COLO829 (cell line): Measurements from ENCODE around the gene UPF1.

ENCODE experiments used
- DNase-seq: peaks from one replicate; pipeline ENCODE4 v3.0.0; 2012; ENCODE audit warnings: low spot score

UPF1 gene

GRCh38 chr19:18831524-18832305 is at the start of gene UPF1:
Gene UPF1, plus strand, starts transcription at chr19:18831959. Its CDS starts 251 bp downstream, at chr19:18832210.
- peak; percentile 95 for DNase-seq

DNA sequence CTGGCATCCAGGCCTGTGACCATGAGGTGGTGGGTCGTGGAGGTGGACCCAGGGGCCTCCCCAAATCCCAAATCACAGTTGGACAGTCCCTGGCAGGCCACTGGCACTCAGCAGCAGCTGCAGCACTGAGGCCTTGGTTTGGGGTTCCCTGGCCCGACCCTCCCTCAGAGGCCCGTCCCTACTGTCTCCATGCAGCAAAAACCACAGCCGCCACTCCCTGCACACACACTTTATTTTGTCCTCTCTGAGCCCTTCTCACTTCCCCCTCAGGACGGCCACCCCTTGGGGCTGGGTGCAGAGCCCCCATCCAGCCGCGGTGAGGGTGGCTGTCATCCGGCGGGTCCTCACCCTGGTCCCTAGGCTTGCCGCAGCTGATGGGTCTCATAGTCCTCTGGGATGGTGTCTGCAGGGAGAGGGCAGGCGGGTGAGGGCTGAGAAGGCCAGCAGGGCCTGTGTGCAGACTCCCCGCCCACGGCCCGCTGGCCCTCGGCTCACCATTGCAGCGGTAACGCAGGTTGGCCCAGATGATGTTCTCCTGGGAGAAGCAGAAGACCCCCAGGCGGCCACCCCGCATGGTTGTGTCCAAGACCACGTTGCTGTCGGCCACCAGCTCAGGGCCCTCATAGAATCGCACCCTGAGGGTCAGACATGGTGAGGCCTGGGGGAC is 49.1 kb upstream of the UPF1 start:
- no peak for DNase-seq

DNA sequence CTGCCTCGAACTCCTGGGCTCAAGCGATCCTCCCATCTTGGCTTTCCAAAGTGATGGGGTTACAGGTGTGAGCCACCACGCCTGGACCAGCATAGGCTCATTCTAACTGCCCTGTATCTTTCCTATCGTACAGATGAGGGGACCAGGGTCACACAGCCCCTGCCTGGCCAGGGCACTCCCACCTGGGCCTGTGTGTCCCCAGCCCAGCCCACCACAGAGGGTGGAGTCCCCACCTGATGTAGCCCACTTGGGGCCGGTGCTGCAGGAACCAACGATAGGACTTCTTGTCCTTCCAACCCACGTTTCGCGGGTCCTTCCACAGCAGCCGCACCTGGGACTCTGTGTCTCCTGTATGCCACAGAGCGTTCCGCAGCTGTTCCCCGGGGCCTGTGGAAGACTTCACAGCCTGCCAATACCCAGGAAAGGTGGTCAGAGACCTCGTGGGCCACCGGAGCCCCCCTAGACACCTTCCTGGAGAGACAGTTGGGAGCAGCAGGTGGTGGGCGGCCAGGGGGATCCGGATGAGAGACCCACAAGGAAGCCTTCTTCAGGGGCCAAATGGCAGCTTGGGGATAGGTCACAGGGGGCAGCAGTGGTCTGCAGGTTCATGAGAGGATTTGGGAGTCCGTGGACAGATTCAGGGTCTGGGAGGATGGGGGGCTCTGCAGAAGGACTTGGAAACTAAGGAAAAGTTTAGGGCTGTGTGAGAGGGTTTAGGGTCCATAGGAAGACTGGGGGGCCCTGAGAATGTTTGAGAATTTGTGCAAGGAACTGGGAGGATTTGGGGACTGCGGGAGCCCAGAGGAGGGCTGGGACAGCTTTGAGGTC is 47.6 kb upstream of the UPF1 start:
- DNase-seq: no peak

- DNase-seq: no peak
Observed at GRCh38 chr19:18784786-18785120, 47.0 kb upstream of the UPF1 start.

- DNase-seq: peak; percentile 99
Observed at GRCh38 chr19:18785179-18786124, 46.3 kb upstream of the UPF1 start.

DNA sequence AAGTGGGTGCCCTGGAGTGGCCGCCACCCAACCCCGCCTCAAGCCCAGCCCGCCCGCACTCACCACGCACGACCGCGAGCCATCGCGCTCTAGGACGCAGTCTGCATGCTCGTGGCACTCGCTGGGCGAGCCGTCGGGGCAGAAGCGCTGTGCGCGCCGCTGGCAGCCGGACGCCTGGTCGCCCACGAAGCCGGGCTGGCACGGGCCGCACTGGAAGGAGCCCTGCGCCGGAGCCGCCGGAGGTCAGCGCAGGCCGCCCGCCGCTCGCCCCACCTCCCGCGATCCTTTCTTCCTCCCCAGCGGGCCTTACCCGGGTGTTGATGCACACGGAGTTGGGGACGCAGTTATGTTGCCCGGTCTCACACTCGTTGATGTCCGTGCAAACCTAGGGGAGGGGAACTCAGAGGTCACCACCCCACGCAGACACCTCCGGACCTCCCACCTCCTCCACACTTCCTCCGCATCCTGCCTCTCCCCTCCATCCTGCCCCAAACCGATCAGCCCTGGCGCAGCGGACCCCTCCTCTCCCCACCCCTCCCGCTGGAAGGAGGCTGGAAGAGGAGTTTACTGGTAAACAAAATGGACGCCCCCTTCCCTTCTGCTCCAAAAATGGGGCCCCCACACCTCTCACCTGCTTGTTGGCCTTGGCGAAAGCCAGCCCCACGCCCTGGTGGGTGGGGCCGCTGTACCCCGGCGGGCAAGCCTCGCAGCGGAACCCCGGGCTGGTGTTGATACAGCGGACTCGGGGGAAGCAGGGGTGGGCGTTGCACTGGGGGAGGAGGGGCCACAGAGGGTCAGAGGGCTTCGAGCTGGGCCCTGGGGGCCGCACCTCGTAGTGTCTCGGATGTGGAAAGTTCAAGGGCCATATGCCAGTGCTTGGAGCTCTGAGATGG is 43.0 kb upstream of the UPF1 start:
- no peak for DNase-seq

- DNase-seq: no peak
Observed at GRCh38 chr19:18789422-18789869, 42.3 kb upstream of the UPF1 start.

GRCh38 chr19:18789883-18790565 is 41.7 kb upstream of the UPF1 start:
- no peak for DNase-seq

DNA sequence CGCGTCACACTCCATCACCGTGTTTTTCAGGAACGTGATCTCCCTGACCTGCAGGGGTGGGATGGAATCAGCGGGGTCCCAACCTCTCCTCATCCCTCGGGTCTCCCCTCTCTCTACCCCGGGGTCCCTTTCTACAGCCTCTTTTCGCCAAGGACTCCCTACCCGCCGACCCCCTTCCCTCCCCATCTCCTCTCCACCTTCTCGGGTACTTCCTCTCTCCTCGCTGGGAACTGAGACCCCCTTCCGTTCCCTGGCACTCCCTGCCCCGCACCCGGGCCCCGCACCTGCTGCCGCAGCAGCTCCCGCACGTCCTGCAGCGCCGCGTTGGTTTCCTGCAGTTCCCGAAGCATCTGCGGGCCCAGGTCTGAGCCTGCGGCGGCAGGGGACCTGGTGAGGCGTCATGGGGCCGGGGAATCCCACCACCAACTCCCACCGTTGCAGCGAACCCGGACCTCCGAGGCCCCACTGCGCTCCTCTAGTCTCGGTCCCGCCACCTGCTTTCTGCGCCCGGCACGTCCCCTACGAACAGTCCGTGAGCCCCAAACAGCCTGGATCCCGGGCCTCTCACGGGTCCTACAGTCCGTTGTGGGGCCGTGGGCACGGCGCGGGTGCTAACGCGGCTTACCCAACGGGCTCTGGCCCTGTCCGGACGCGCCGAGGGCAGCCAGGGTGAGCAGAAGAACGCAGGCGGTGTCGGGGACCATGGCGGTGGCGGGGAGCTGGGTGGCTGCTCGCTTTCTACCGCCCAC is 41.0 kb upstream of the UPF1 start, which contains the start of gene COMP:
Gene COMP (minus strand): TSS at position 740 of the 749 bp plus-strand sequence. CDS start 36 bp downstream, at position 704.
- no peak for DNase-seq

GRCh38 chr19:18791315-18791678 is 40.5 kb upstream of the UPF1 start:
- no peak for DNase-seq

- no peak for DNase-seq
Observed at GRCh38 chr19:18792661-18793060, 39.1 kb upstream of the UPF1 start.

- DNase-seq: no peak
Observed at GRCh38 chr19:18793144-18794028, 38.4 kb upstream of the UPF1 start.

DNA sequence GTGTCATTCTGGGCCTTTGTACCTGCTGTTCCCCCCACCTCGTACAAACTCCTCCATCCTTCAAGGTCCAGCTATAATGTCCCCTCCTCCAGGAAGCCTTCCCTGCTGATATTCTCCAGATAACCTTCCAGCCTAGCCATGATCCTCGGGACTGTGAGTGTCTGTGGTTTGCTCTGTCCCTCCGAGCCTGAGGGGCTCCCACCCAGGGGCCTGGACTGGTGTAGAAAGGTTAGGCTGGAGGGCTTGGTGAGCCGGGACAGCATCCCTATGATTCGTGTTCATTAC is 37.8 kb upstream of the UPF1 start:
- DNase-seq: no peak

DNA sequence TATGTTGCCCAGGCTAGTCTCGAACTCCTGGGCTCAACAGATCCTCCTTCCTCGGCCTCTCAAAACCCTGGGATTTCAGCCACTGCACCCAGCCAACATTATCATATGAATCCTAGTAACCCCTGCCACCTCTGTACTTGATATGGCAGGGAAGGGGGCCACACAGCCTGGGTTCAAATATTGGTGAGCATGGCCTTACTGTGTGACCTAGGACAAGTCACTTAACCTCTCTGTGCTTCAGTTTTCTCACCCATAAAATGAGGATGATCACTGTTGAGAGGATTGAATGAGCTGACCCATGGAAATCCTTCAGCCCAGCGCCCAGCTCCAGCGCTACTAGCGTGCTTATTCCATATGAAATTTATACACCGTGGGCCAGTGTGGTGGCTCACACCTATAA is 37.1 kb upstream of the UPF1 start:
- DNase-seq: no peak

- DNase-seq: no peak
Observed at GRCh38 chr19:18795540-18795939, 36.2 kb upstream of the UPF1 start.

GRCh38 chr19:18796239-18796638 is 35.5 kb upstream of the UPF1 start:
- DNase-seq: no peak

DNA sequence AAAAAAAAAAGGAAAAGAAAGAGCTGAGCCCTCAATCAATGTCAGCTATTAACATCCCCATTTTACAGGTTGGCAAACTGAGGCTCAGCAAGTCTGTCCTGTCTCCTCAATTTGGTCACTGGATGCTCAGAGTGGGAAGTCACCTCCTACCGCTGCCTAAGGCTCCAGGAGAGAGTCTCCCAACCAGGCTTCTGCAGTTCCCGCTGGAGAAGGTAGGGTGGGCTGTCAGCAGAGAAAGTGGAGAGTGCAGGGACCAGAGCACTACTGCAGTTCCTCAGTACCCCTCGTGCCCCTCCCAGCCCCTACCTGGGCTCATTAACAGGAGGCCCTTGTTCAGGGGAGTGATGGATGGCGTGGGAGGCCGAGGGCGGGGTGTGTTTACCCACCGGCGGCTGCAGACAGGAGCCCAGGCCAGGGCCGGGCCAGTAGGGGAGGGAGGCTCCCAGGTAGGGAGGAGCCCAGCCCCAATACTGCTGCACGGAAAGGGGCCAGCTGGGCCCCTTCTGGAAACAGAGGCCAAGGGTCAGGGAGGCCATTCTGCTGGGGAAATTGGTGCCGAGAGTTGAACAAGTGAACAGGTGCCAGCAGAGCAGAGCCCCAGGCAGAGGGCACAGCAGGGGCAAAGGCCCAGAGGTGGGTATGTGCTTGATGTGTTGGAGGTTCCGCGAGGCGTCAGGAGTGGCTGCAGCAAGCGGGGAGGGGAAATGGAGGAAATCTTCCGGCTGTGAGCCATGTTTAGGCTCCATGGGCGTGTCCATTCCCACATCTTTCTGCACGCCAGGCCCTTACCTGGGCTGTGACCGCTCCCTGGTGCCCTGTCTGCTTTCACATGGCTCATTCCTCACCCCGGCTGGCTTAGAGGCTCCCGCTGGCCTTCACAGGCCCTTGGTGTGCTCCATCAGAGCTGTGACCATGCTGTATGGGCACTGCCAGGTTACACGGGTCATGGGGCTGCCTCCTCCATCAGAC is 33.1 kb upstream of the UPF1 start:
- DNase-seq: no peak
